PC-9 (cell line): Measurements from ENCODE around the gene DOCK2.
A peak's percentile ranks its signal among the peaks of the same experiment; 100 is the strongest.

Experiments
- CTCF ChIP-seq: fragments of 200-600 bp; sonication (generic); conservative IDR thresholded peaks from 2 replicates; pipeline ENCODE4 v1.6.1; 2017; ENCODE audit warnings: mixed run types, antibody characterized with exemption, mild to moderate bottlenecking, moderate library complexity
- EZH2 ChIP-seq: fragments of 200-600 bp; sonication (generic); IDR thresholded peaks from 2 replicates; pipeline ENCODE4 v1.8.0; 2017; ENCODE audit warnings: antibody characterized with exemption, low read depth

DNA sequence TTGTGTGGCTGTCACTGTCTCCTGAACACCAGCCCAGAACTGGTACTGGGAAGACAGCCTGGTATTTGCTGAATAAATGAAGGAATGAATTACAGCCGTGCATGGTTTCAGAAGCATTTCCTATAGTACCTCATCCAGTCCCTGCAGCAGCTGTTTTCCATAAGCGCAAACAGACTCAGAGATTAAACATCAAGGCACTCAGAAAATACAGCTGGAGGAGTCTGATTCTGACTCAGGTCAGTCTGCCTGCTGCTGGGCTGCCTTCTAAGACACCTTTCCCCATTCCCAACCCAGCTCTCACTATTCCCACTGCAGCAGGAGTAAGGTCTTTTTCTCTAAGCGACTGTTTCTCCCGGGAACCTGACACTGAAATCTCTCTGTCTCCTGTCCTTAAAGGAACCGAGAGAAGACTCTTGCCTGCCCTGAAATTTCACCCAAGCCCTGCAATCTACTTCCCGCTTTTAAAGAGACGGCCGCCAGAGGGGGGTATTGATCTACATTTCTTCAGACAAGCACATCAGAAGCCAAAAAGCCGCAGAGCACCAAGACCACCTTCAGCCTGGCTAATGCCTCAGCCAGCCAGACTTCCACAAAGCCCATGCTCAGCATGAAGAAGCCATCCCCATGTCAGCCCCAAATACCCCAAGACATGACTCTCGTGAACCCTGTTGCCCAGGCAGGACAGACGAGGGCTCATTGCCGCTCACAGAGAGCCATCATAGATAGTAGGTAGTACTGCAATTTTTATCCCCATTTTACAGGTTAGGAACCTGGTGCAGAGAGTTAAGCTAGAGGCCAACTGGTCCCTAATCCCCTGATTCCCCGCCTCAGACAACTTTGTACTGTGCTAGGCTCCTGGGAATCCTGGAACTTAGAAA is 463.2 kb downstream of the DOCK2 start:
- TF ChIP-seq CTCF, result peak; percentile 93
- TF ChIP-seq EZH2, result no peak
